ENCODE data around the gene EDDM3A.
"Not testable (repeated sequence)": the region's sequence is repeated elsewhere in the genome, so short reads cannot be mapped to it uniquely, and the experiment has no call there.

EDDM3A gene, protein sequence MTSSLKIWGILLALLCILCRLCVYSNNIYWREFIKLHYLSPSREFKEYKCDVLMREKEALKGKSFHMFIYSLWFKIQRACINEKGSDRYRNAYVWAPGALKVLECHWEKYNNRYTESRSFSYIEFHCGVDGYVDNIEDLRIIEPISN

GRCh38 chr14:20745571-20746358, at the start of gene EDDM3A:
EDDM3A (plus strand) TSS chr14:20745887; CDS start chr14:20747581, 1,694 bp downstream.
- DNase-seq, result no peak

DNA sequence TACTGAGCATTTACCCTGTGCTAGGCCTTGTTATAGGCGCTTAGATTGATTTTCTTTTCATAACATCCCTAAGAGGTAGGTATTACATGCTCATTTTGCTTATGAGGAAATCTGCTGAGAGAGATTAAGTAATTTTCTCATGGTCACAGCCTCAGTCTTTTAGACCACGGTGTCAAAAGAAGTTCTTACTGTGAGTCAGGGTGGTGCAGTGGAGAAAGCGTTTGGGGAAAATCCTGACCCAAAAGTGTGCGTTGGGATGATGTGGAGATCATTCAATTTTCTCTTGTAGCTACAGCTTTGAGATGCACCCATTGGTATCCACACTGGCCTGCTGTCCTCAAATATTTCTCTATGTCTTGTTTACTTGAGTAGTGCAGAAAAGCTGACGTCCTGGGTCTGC, 48.9 kb upstream of the EDDM3A start:
- DNase-seq, result no peak

DNA sequence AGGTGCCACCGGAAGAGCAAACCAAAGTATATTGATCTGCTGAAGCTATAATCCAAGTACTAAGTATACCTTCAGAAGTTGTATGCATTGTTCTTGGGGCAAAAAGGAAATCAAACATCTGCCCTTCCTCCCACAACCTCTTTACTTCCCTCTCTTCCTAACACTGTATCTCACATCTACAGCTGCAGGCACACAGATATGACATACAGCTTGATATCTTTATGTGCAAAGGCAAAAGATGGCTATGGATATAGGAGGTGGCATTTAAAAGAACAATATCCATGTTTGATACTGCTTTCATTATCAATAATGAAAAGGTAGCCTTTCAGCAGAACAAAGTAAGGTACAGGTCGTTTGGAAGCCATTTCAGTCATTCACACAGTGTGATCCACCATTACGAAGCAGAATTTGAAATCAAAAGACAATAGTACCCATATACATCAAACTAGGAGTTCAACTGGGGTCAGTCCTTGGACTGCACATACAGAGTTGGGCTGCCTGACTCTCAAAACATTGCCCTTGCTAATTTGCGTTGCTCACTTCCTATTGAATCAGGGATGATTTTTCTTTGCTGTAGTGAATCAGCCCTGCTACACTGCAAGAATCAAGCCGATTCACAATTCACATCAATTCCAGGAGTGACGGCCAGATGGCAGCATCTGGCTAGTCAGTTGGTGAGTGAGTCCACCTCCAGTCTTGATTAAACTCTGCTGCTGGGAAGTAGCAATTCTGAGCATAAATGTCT, 48.2 kb upstream of the EDDM3A start:
- peak; percentile 52 for DNase-seq

GRCh38 chr14:20698018-20698329, 47.7 kb upstream of the EDDM3A start:
- DNase-seq, result no peak

DNA sequence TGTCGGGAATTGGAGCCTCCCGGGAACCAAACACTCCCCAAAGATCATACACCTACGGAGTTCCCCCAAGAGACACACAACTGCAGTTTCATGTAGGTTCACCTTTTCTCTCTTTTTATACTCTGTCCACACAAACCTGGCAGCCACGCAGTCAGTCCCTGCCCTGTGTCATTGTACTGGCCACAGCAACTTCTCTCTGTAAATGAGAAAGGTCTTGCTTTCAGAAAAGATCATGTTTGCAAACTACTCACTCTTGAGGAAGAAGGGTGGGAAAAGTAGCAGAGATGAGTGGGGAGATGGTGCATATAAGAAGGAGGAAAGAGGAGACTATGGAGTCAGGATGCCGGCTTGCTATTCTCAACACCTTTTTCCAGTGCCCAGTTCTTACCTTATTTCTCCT, 46.8 kb upstream of the EDDM3A start:
- DNase-seq, result no peak

GRCh38 chr14:20699931-20700330, 45.8 kb upstream of the EDDM3A start:
- no peak for DNase-seq

DNA sequence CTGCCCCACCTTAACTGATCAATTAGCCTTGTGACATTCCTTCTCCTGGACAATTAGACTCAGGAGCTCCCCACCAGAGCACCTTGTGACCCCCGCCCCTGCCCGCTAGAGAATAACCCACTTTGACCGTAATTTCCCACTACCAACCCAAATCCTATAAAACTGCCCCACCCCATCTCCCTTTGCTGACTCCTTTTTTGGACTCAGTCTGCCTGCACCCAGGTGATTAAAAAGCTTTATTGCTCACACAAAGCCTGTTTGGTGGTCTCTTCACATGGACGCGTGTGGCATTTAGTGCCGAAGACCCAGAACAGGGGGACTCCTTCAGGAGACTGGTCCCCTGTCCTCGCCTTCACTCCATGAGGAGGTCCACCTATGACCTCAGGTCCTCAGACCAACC, 44.7 kb upstream of the EDDM3A start:
- not testable (repeated sequence) for DNase-seq

- no peak for DNase-seq
These were observed 38.9 kb upstream of the EDDM3A start for GRCh38 chr14:20706657-20707355.

DNA sequence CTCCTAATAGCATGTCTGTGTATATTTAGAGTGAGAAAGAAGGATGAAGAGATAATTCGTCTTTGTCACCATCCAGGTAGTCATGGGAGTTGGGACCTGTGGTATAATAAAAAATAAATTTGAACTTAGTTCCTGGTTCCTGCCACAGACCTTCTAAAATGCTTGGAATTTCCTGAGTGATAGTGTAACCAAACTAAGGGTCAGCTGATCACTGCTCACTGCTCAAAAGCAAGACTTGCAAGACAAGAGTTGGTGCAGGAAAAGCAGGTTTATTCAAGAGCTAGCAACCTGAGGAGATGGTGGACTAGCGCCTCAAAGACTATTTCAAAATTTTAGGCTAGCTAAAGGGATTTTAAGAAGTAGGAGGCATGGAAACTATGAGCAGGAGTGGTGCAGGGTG, 38.1 kb upstream of the EDDM3A start:
- DNase-seq, result no peak

DNA sequence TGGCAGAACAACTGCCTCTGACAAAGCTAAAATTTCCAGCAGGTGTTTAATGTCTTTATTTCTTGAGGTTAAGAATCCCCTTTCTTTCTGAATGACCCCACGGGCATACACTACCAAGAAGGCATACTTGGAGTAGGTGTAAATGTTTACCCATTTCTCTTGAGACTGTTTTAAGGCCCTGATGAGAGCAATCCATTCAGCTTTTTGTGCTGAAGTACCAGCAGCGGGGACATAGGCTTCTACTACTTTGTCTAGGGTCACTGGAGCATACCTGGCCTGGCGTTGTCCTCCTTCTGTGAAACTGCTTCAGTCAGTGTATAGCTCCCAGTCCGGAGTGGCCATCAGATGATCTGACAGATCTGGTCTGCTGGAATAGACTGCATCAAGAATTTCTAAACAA, 34.4 kb upstream of the EDDM3A start:
- no peak for DNase-seq

DNA sequence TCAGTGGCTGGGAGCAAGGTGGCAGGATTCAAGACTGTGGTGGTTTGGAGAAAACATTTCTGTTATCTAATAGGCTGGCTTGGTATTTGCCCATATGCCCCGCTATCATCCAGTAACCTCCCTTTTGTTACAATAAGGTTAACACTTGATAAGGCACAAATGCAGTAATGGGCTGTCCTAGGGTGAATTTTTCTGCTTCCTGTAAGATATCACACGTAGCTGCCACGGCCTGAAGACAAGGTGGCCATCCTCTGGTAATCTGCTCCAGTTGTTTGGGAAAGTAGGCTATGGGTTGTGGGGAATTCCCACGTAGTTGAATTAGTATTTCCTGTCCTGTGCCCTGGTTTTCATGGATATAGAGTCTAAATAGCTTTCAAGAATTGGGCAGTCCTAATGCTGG, 34.0 kb upstream of the EDDM3A start:
- no peak for DNase-seq

- no peak for DNase-seq
These were observed 32.8 kb upstream of the EDDM3A start for GRCh38 chr14:20712904-20713303.

DNA sequence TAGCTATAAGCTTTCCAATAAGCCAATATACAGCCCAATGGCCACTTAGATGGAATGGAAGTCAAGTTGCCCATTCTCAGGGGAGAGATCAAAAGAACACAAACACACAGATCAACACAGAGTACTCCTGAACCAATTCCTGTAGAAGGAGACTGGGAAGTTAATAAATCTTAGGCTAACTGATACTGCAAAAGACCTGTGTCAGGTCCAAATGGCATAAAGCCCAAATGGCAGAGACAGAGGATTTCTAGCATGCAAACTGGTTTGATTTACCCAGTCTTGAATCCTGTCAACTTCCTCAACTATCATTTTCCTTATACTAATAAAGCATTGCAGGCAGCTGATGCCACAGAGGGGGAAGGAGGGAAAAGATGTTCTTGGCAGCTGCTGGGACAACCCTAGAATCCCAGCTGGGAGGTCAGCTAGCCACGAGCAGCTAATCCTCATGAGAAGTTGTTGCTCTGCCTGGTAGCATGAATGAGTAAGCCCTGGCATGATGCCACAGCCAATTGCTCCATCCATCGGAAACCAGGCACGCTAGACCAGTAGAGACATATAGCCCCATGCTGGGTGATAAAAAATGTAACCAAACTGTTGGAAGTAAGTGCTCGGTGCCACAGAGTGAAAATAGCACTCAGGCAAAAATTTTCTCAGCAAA, 31.0 kb upstream of the EDDM3A start:
- no peak for DNase-seq

GRCh38 chr14:20719777-20720176, 25.9 kb upstream of the EDDM3A start:
- DNase-seq, result no peak

DNA sequence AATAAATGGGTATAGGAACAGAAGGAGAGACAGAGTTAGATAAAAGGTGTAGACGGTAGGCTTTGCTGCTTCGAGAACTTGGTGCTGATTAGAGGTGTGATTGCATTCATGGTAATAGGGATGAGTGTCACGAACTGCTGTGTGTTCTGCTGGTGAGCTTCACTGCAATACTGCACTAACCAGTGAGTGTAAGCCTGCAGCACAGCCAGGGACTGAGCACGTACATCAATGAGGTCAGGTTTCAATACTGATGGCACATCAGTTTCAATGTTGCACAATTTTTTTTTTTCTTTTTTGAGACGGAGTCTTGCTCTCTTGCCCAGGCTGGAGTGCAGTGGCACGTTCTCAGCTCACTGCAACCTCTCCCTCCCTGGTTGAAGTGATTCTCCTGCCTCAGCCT, 24.9 kb upstream of the EDDM3A start:
- no peak for DNase-seq

GRCh38 chr14:20722016-20722415, 23.7 kb upstream of the EDDM3A start:
- DNase-seq, result no peak

GRCh38 chr14:20723488-20723887, 22.2 kb upstream of the EDDM3A start:
- no peak for DNase-seq

DNA sequence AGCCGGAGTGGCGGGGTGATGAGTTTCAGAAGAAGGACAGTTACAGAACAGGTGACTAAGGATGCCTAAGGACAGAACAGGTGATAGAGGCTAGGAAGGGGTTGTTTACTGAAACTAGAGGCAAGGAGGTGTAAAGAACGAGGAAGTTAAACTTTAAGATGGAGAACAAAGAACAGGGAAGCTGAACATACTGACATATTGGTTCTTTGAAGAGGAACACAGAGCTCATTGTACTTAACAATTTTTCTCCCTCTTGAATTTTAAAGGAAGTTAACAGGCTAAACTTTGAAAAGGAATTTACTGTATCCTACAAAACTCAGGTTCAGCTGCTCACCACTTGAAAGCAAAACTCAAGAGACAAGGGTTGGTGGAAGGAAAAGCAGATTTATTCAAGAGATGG, 19.6 kb upstream of the EDDM3A start:
- DNase-seq, result not testable (repeated sequence)

GRCh38 chr14:20726531-20726930, 19.2 kb upstream of the EDDM3A start:
- no peak for DNase-seq

DNA sequence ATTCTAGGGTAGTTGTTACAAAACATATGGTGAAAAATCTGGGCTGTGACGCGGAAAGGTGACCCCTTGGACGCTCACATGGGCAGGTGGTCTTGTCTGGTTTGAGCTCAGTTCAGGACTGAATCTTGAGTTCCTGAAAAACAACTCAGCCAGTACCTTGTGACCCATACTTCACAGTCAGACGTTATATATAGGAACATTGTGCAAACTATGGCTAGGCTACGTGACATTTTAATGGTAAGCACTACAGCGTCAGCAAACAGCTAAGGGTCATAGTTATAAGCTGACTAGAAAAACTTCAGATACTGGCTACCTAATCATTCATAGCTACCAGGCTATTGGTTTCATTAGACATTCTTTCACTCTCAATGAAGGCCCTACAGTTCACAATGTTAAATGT, 14.8 kb upstream of the EDDM3A start:
- DNase-seq, result no peak

DNA sequence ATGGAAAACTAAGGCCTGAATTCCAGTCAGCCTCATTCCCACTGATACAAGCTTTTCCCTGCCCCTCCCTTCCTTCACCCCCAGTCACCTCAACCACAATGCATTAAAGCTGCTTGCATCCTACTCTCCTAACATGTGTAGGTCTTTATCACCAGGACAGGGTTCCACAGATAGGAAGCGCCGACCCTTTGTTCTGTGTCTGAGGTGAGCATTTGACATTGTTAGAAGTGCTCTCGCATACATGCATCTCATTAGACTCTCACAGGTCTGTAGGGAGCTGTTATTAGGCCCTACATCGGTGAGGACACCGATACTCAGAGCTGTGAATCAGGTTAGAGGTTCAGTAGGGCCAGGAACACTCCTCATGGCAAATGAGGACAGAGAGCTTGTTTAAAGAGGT, 13.2 kb upstream of the EDDM3A start:
- DNase-seq, result no peak

- DNase-seq, result no peak
These were observed 12.6 kb upstream of the EDDM3A start for GRCh38 chr14:20732979-20733635.

Measured in activated effector memory CD4-positive, alpha-beta T cell treated with Interleukin-2 at 50 U/mL for 16 hours (primary cell).